Kidney epithelial cell (primary cell): ENCODE data around the gene R3HDM1. TPM values are rescaled to one million over a fixed set of nuclear protein-coding genes. Genes with fewer than 3 reads are reported as not detected.

Experiments
- DNase-seq: peaks from one replicate; pipeline ENCODE4 v3.0.0-alpha.2; 2010; ENCODE audit warnings: low read depth
- H3K27me3 ChIP-seq: 2 replicates; pipeline ENCODE4 v1.6.0; 2011; ENCODE audit warnings: low read length; ENCODE audit not compliant: control insufficient read depth, insufficient read depth
- H3K36me3 ChIP-seq: 2 replicates; pipeline ENCODE4 v1.5.1; 2011; ENCODE audit warnings: low read length; ENCODE audit not compliant: control insufficient read depth, insufficient read depth
- H3K4me3 ChIP-seq: 2 replicates; pipeline ENCODE4 v1.5.1; 2011; ENCODE audit warnings: low read depth, mild to moderate bottlenecking, control low read depth, low read length
- CTCF ChIP-seq: IDR thresholded peaks from 2 replicates; pipeline ENCODE4 v1.5.1; 2011; ENCODE audit warnings: mild to moderate bottlenecking, moderate library complexity, low read length, control low read depth, inconsistent platforms; ENCODE audit not compliant: insufficient read depth, poor library complexity, severe bottlenecking
- total RNA-seq: library from RNA; depleted of rRNA; stranded (reverse); fragments of >200 nt; gene quantifications from 2 replicates; pipeline ENCODE4 v1.2.3, GENCODE V29; 2015

Gene R3HDM1
- total RNA-seq, 1 donor from 2014 or later = 12.7 TPM

- Histone ChIP-seq H3K36me3 (no peaks in the 10 kb centered on the region), H3K4me3 (no peak overlapping the region), H3K27me3 (no peaks in the 10 kb centered on the region)
- TF ChIP-seq CTCF = no peak
- DNase-seq = no peak
Observed at GRCh38 chr2:135636982-135637381, 105.7 kb downstream of the R3HDM1 start.

- no peak for DNase-seq
- TF ChIP-seq CTCF = no peak
- no peaks in the 10 kb centered on the region for H3K36me3 ChIP-seq
Observed at GRCh38 chr2:135637456-135638087, 106.3 kb downstream of the R3HDM1 start.

GRCh38 chr2:135638825-135639224 is 107.5 kb downstream of the R3HDM1 start:
- TF ChIP-seq CTCF = no peak
- Histone ChIP-seq H3K36me3 (no peaks in the 10 kb centered on the region), H3K4me3 (no peak overlapping the region), H3K27me3 (no peaks in the 10 kb centered on the region)
- no peak for DNase-seq

More at GRCh38 chr2:135637456-135638087, 106.3 kb downstream of the R3HDM1 start:
- Histone ChIP-seq H3K27me3 (no peaks in the 10 kb centered on the region), H3K4me3 (no peak overlapping the region)

GRCh38 chr2:135641156-135642068 is 110.1 kb downstream of the R3HDM1 start:
- no peak overlapping the region for H3K4me3 ChIP-seq
- no peaks in the 10 kb centered on the region for H3K36me3 ChIP-seq
- no peaks in the 10 kb centered on the region for H3K27me3 ChIP-seq
- DNase-seq = no peak
- no peak for TF ChIP-seq CTCF

GRCh38 chr2:135647836-135648579 is 116.7 kb downstream of the R3HDM1 start:
- Histone ChIP-seq H3K4me3 (no peak overlapping the region), H3K27me3 (no peaks in the 10 kb centered on the region), H3K36me3 (no peaks in the 10 kb centered on the region)
- no peak for DNase-seq
- no peak for TF ChIP-seq CTCF
